ENCODE measurements around the gene RIMS4. TPM values are rescaled to one million over a fixed set of nuclear protein-coding genes. Genes with fewer than 3 reads are reported as not detected.
A peak's percentile ranks its signal among the peaks of the same experiment; 100 is the strongest.

The RIMS4 gene
- total and polyA plus RNA-seq, 9 of the 15 experiments (the other 6 are each of a cell fraction or from before 2014, with no cell fraction given) = 0.04 TPM; not detected in 8

- no peak for TF ChIP-seq SAFB (IDR thresholded peaks at IDR 0.05; ENCODE audit: borderline replicate concordance, low read depth, low read length)
These were observed 87.0 kb downstream of the RIMS4 start (continued) for GRCh38 chr20:44723391-44723790.

- ChIA-PET CTCF (ENCODE audit: low intra/inter-chr PET ratio) (no interaction called here), POLR2A (no interaction called here)
- FAIRE-seq = no peak
- 0 out of 2 replicates have a peak, but pooled peaks cover 7% of the 10 kb centered on the region for H4K20me1 ChIP-seq (replicated peaks; ENCODE audit: control insufficient read depth, insufficient read depth, low read length)
- DNase-seq (ENCODE audit: extremely low read depth in 1 of 4, low spot score in 3 of 4) = no peak
- H3K79me2 ChIP-seq (ENCODE audit: control insufficient read depth, insufficient read depth, low read length) = no peaks in the 10 kb centered on the region
- ATAC-seq = no peak
- intact Hi-C loops (cut with micrococcal nuclease) = no loop called here
- no peak overlapping the region for H3K4me2 ChIP-seq (ENCODE audit: insufficient read depth, low read length)
- H3K9ac ChIP-seq (ENCODE audit: insufficient read depth in 1 of 2, low read depth in 2 of 2, low read length in 2 of 2) = no peak overlapping the region
- H3K9me1 ChIP-seq (ENCODE audit: control insufficient read depth, insufficient read depth, low read length) = no peaks in the 10 kb centered on the region
- no peak overlapping the region for H3K27ac ChIP-seq (ENCODE audit: extremely low read depth, low read depth, low read length)
- peaks cover 43 to 76% of the 10 kb centered on the region in 2 experiments for H3K27me3 ChIP-seq (ENCODE audit: control insufficient read depth in 2 of 2, insufficient read depth in 2 of 2, low read length in 2 of 2)
- no peak overlapping the region for H3K4me3 ChIP-seq
- TF ChIP-seq RBM25 (IDR thresholded peaks at IDR 0.05; ENCODE audit: low read depth, low read length, severe bottlenecking) (peak; percentile 70), TAF1 (IDR thresholded peaks at IDR 0.05; ENCODE audit: control insufficient read depth, extremely low read depth, insufficient read depth, low read length, severe bottlenecking) (no peak), BCOR (IDR thresholded peaks at IDR 0.05) (peak; percentile 35; the same call in 1 of the 2 replicates), ZFP36 (IDR thresholded peaks at IDR 0.05; ENCODE audit: low read depth, low read length, partially characterized antibody) (no peak), KDM1A (IDR thresholded peaks at IDR 0.05) (0 out of 4 replicates have a peak, but pooled peaks of 1 of the 2 experiments have one; percentile 10), ETV6 (IDR thresholded peaks at IDR 0.05; ENCODE audit: borderline replicate concordance in 1 of 2, low read depth in 2 of 2, low read length in 1 of 2) (no peak), ETV6 (CRISPR knock-in tag; IDR thresholded peaks at IDR 0.05; ENCODE audit: borderline replicate concordance) (no peak)
- no TSS peak for BruUV-seq (replicated peaks)
- H3K9me3 ChIP-seq (replicated peaks; ENCODE audit: control insufficient read depth, insufficient read depth, low read depth, low read length) = no peaks in the 10 kb centered on the region
- H3K36me3 ChIP-seq (ENCODE audit: control insufficient read depth, insufficient read depth, low read length) = no peaks in the 10 kb centered on the region
- in situ Hi-C loops (cut with MboI) = no loop called here
- no peak overlapping the region for H2AFZ ChIP-seq (ENCODE audit: low read depth, low read length)
- peaks cover 0 to 12% of the 10 kb centered on the region in 2 experiments; a peak in 2 of 5 replicates for H3K4me1 ChIP-seq (replicated peaks in 1 of 2; ENCODE audit: control insufficient read depth in 2 of 2, insufficient read depth in 2 of 2, low read length in 2 of 2)
- 0% methylated on average over 2 of the region's 2 CpGs for WGBS (ENCODE audit: insufficient coverage, low coverage, missing lambda C conversion rate)
These were observed 87.4 kb downstream of the RIMS4 start for GRCh38 chr20:44722990-44723389.
